HEK293T (cell line): Measurements from ENCODE around the gene VAV2.

Experiments
- CTCF ChIA-PET: fragments of 350-600 bp; formaldehyde crosslinking; extraction: SDS; loops from one replicate; lab custom pipeline; 2021; ENCODE audit warnings: antibody characterized with exemption, inconsistent platforms; lab: Yijun Ruan, JAX
- POLR2A ChIA-PET: fragments of 350-600 bp; formaldehyde crosslinking; extraction: SDS; loops from one replicate; lab custom pipeline; 2020; ENCODE audit warnings: antibody characterized with exemption, inconsistent platforms; lab: Yijun Ruan, JAX
- DNase-seq: peaks from one replicate; pipeline ENCODE4 v3.0.0; 2012; ENCODE audit warnings: mixed read lengths; ENCODE audit errors: extremely low spot score
- ARNT ChIP-seq: fragments of 450-650 bp; IDR thresholded peaks from 2 replicates; pipeline ENCODE4 v1.6.1; 2017; ENCODE audit warnings: mild to moderate bottlenecking
- BHLHE40 ChIP-seq: fragments of 450-650 bp; IDR thresholded peaks from 2 replicates; pipeline ENCODE4 v1.6.1; 2016; ENCODE audit warnings: mild to moderate bottlenecking, moderate library complexity, borderline replicate concordance
- CTBP1 ChIP-seq: fragments of 450-650 bp; IDR thresholded peaks from 2 replicates; pipeline ENCODE4 v1.6.1; 2016; ENCODE audit warnings: borderline replicate concordance
- ELF4 ChIP-seq: fragments of 450-650 bp; IDR thresholded peaks from 2 replicates; pipeline ENCODE4 v1.6.1; 2017; ENCODE audit warnings: antibody characterized with exemption
- FOXA1 ChIP-seq: fragments of 450-650 bp; IDR thresholded peaks from 2 replicates; pipeline ENCODE4 v1.6.1; 2016; ENCODE audit warnings: mild to moderate bottlenecking
- FOXK2 ChIP-seq: fragments of 450-650 bp; IDR thresholded peaks from 2 replicates; pipeline ENCODE4 v1.6.1; 2016; ENCODE audit warnings: mild to moderate bottlenecking
- FOXM1 ChIP-seq: fragments of 450-650 bp; IDR thresholded peaks from 2 replicates; pipeline ENCODE4 v1.6.1; 2017; ENCODE audit warnings: mild to moderate bottlenecking, borderline replicate concordance
- HDGF ChIP-seq: fragments of 450-650 bp; IDR thresholded peaks from 2 replicates; pipeline ENCODE4 v1.6.1; 2017; ENCODE audit warnings: antibody characterized with exemption, borderline replicate concordance
- L3MBTL2 ChIP-seq: fragments of 450-650 bp; conservative IDR thresholded peaks from 2 replicates; pipeline ENCODE4 v1.6.1; 2016; ENCODE audit warnings: mild to moderate bottlenecking
- LEF1 ChIP-seq: fragments of 450-650 bp; IDR thresholded peaks from 2 replicates; pipeline ENCODE4 v1.6.1; 2017; ENCODE audit warnings: mild to moderate bottlenecking, borderline replicate concordance
- NFRKB ChIP-seq: fragments of 450-650 bp; IDR thresholded peaks from 2 replicates; pipeline ENCODE4 v1.6.1; 2016; ENCODE audit warnings: mild to moderate bottlenecking, moderate library complexity
- PKNOX1 ChIP-seq: fragments of 450-650 bp; IDR thresholded peaks from 2 replicates; pipeline ENCODE4 v1.6.1; 2016
- SP1 ChIP-seq: fragments of 450-650 bp; IDR thresholded peaks from 2 replicates; pipeline ENCODE4 v1.6.1; 2017
- SUZ12 ChIP-seq: fragments of 450-650 bp; IDR thresholded peaks from 2 replicates; pipeline ENCODE4 v1.6.1; 2016; ENCODE audit warnings: mild to moderate bottlenecking
- TARDBP ChIP-seq: fragments of 450-650 bp; IDR thresholded peaks from 2 replicates; pipeline ENCODE4 v1.6.1; 2016
- ZNF384 ChIP-seq: fragments of 450-650 bp; IDR thresholded peaks from 2 replicates; pipeline ENCODE4 v1.6.1; 2016

VAV2 gene

GRCh38 chr9:133821601-133822429, 170.3 kb downstream of the VAV2 start:
- CTCF ChIA-PET, result no interaction called here
- DNase-seq, result no peak
- TF ChIP-seq ZNF384, result no peak
- TF ChIP-seq FOXM1, result no peak
- no peak for TF ChIP-seq FOXA1
- no peak for TF ChIP-seq TARDBP
- TF ChIP-seq HDGF, result no peak
- no peak for TF ChIP-seq ELF4
- no peak for TF ChIP-seq FOXK2
- no peak for TF ChIP-seq BHLHE40
- no peak for TF ChIP-seq L3MBTL2
- no peak for TF ChIP-seq ARNT
- no peak for TF ChIP-seq CTBP1
- no peak for TF ChIP-seq NFRKB
- TF ChIP-seq SP1, result no peak
- no peak for TF ChIP-seq SUZ12
- no peak for TF ChIP-seq PKNOX1
- no peak for TF ChIP-seq LEF1
- POLR2A ChIA-PET, result no interaction called here

GRCh38 chr9:133819923-133820322, 172.2 kb downstream of the VAV2 start:
- POLR2A ChIA-PET, result no interaction called here
- CTCF ChIA-PET, result interaction anchor here (0.6 to 0.9 kb wide), 2 partner anchors 37 to 1456 kb away, joined by 3 to 4 read pairs; no protein-coding TSS in a partner anchor
- no peak for DNase-seq
- TF ChIP-seq PKNOX1 (no peak), CTBP1 (no peak), SUZ12 (no peak), ELF4 (no peak), ARNT (no peak), HDGF (no peak), LEF1 (no peak), TARDBP (no peak)

- ChIA-PET POLR2A (no interaction called here), CTCF (no interaction called here)
- DNase-seq, result no peak
- TF ChIP-seq BHLHE40, result no peak
- no peak for TF ChIP-seq ELF4
- TF ChIP-seq LEF1, result no peak
- no peak for TF ChIP-seq FOXK2
- no peak for TF ChIP-seq ZNF384
- no peak for TF ChIP-seq SP1
- TF ChIP-seq ARNT, result no peak
- no peak for TF ChIP-seq L3MBTL2
- no peak for TF ChIP-seq SUZ12
- no peak for TF ChIP-seq FOXA1
- no peak for TF ChIP-seq TARDBP
- TF ChIP-seq FOXM1, result no peak
- TF ChIP-seq NFRKB, result no peak
Measured at GRCh38 chr9:133818444-133818843, 173.7 kb downstream of the VAV2 start.

GRCh38 chr9:133815781-133816180, 176.3 kb downstream of the VAV2 start:
- POLR2A ChIA-PET, result no interaction called here

GRCh38 chr9:133814586-133815208, 177.4 kb downstream of the VAV2 start:
- ChIA-PET CTCF (no interaction called here), POLR2A (no interaction called here)
- no peak for TF ChIP-seq SUZ12
- no peak for TF ChIP-seq FOXK2
- no peak for TF ChIP-seq SP1
- no peak for TF ChIP-seq ARNT
- TF ChIP-seq FOXM1, result no peak
- TF ChIP-seq ZNF384, result no peak
- no peak for TF ChIP-seq L3MBTL2
- no peak for TF ChIP-seq LEF1
- no peak for TF ChIP-seq CTBP1
- no peak for TF ChIP-seq BHLHE40
- no peak for TF ChIP-seq TARDBP
- no peak for TF ChIP-seq NFRKB
- DNase-seq, result no peak

More at GRCh38 chr9:133815781-133816180, 176.3 kb downstream of the VAV2 start:
- CTCF ChIA-PET, result no interaction called here
- no peak for DNase-seq
- TF ChIP-seq HDGF (no peak), TARDBP (no peak), BHLHE40 (no peak), FOXK2 (no peak), SP1 (no peak), PKNOX1 (no peak)
